GM23338 (cell line): ENCODE results near the gene NPVF. TPM values are rescaled to one million over a fixed set of nuclear protein-coding genes. Genes with fewer than 3 reads are reported as not detected.
A peak's percentile ranks its signal among the peaks of the same experiment; 100 is the strongest.

Experiments used
- ATAC-seq: fragments of 200-7000 bp; cut with Tn5 transposase; 3 replicates; pipeline ENCODE4 v1.9.1; 2020
- DNase-seq: peaks from one replicate; pipeline ENCODE4 v3.0.0-alpha.2; 2015; ENCODE audit warnings: low spot score
- H2AFZ ChIP-seq: fragments of 200-600 bp; sonication (generic); 2 replicates; pipeline ENCODE4 v1.8.0; 2016; ENCODE audit warnings: antibody characterized with exemption, mild to moderate bottlenecking, moderate library complexity
- H3F3A ChIP-seq: fragments of 200-600 bp; sonication (generic); replicated peaks from 2 replicates; pipeline ENCODE4 v1.8.0; 2017; ENCODE audit warnings: antibody characterized with exemption, mixed run types, low read depth
- H3K27ac ChIP-seq: fragments of 200-600 bp; sonication (generic); 2 replicates; pipeline ENCODE4 v1.6.1; 2016; ENCODE audit warnings: low read depth
- H3K27me3 ChIP-seq: fragments of 200-600 bp; sonication (generic); 2 replicates; pipeline ENCODE4 v1.8.0; 2016; ENCODE audit warnings: mild to moderate bottlenecking, mixed run types, moderate library complexity; ENCODE audit not compliant: insufficient read depth
- H3K36me3 ChIP-seq: fragments of 200-600 bp; sonication (generic); 2 replicates; pipeline ENCODE4 v1.8.0; 2016; ENCODE audit warnings: mild to moderate bottlenecking; ENCODE audit not compliant: insufficient read depth
- H3K4me1 ChIP-seq: fragments of 200-600 bp; sonication (generic); 2 replicates; pipeline ENCODE4 v1.8.0; 2016; ENCODE audit warnings: mild to moderate bottlenecking, moderate library complexity; ENCODE audit not compliant: insufficient read depth
- H3K4me2 ChIP-seq: fragments of 200-600 bp; sonication (generic); 2 replicates; pipeline ENCODE4 v1.7.1; 2017; ENCODE audit warnings: mixed run types
- H3K4me3 ChIP-seq: fragments of 200-600 bp; sonication (generic); 2 replicates; pipeline ENCODE4 v1.6.1; 2016; ENCODE audit warnings: mixed run types
- H3K79me2 ChIP-seq: fragments of 200-600 bp; sonication (generic); replicated peaks from 2 replicates; pipeline ENCODE4 v1.8.0; 2017; ENCODE audit warnings: mild to moderate bottlenecking; ENCODE audit not compliant: insufficient read depth
- H3K9me2 ChIP-seq: fragments of 200-600 bp; sonication (generic); 2 replicates; pipeline ENCODE4 v1.8.0; 2017; ENCODE audit not compliant: insufficient read depth
- H4K20me1 ChIP-seq: fragments of 200-600 bp; sonication (generic); replicated peaks from 2 replicates; pipeline ENCODE4 v1.8.0; 2017; ENCODE audit warnings: mild to moderate bottlenecking; ENCODE audit not compliant: insufficient read depth
- H3K27ac Mint-ChIP-seq: 2 replicates; pipeline ENCODE4 v1.8.0; 2020; ENCODE audit warnings: inconsistent platforms, mild to moderate bottlenecking, moderate library complexity, mixed read lengths
- H3K27me3 Mint-ChIP-seq: 3 replicates; pipeline ENCODE4 v1.8.0; 2022; ENCODE audit warnings: low read depth, mild to moderate bottlenecking, moderate library complexity, mixed read lengths, inconsistent platforms; ENCODE audit not compliant: insufficient read depth, poor library complexity
- H3K36me3 Mint-ChIP-seq: 3 replicates; pipeline ENCODE4 v1.8.0; 2021; ENCODE audit warnings: low read depth, mild to moderate bottlenecking, inconsistent platforms, moderate library complexity, mixed read lengths
- H3K4me1 Mint-ChIP-seq: 3 replicates; pipeline ENCODE4 v1.8.0; 2020; ENCODE audit warnings: mild to moderate bottlenecking, inconsistent platforms, mixed read lengths
- H3K4me3 Mint-ChIP-seq: 3 replicates; pipeline ENCODE4 v1.8.0; 2021; ENCODE audit warnings: moderate library complexity, mild to moderate bottlenecking, inconsistent platforms, mixed read lengths
- H3K9me3 Mint-ChIP-seq: 3 replicates; pipeline ENCODE4 v1.8.0; 2020; ENCODE audit warnings: moderate library complexity, mild to moderate bottlenecking, inconsistent platforms, mixed read lengths
- ETS1 ChIP-seq: IDR thresholded peaks from 2 replicates; pipeline ENCODE4 v1.6.1; 2016; ENCODE audit warnings: antibody characterized with exemption
- STAT1 ChIP-seq: IDR thresholded peaks from one replicate; pipeline ENCODE4 v1.6.1; 2016; ENCODE audit warnings: antibody characterized with exemption; ENCODE audit not compliant: unreplicated experiment
- ZNF462 ChIP-seq: fragments of 250-450 bp; sonication (Bioruptor Pico); IDR thresholded peaks from 2 replicates; pipeline ENCODE4 v1.5.0; 2020; ENCODE audit warnings: mild to moderate bottlenecking, moderate library complexity
- polyA plus RNA-seq: library from polyadenylated mRNA; unstranded; fragments of >200 nt; fragmentation: Nextera tagmentation; extraction: Ambion mirVana; gene quantifications from 2 replicates; pipeline ENCODE4 v1.2.1, GENCODE V29; 2016
- total RNA-seq: library from RNA; depleted of rRNA; stranded (reverse); fragments of >200 nt; shearing (Covaris generic); gene quantifications from 2 replicates; pipeline ENCODE4 v1.2.3, GENCODE V29; 2014

Gene NPVF
- total and polyA plus RNA-seq, 2 experiments from 2014 or later, result not detected

GRCh38 chr7:25246306-25246705, 18.0 kb upstream of the NPVF start (continued):
- TF ChIP-seq ZNF462 (CRISPR knock-in tag) (no peak), ETS1 (no peak)

- Mint-ChIP-seq H3K36me3 (no peaks in the 10 kb centered on the region), H3K9me3 (no peaks in the 10 kb centered on the region), H3K4me3 (no peak overlapping the region), H3K27ac (no peak overlapping the region), H3K27me3 (peaks cover 5% of the 10 kb centered on the region), H3K4me1 (peaks cover 13% of the 10 kb centered on the region; the same call in 2 of the 3 replicates)
- no peak overlapping the region for H3K4me3 ChIP-seq
- DNase-seq (peak; percentile 61), ATAC-seq (peak; percentile 91)
- no peaks in the 10 kb centered on the region for H4K20me1 ChIP-seq
- H3K4me2 ChIP-seq, result no peak overlapping the region
- no peaks in the 10 kb centered on the region for H3K9me2 ChIP-seq
- H2AFZ ChIP-seq, result no peak overlapping the region
- no peak overlapping the region for H3K27ac ChIP-seq
- H3K4me1 ChIP-seq, result no peaks in the 10 kb centered on the region
- peaks cover 17% of the 10 kb centered on the region for H3K27me3 ChIP-seq
- no peaks in the 10 kb centered on the region for H3F3A ChIP-seq
- H3K79me2 ChIP-seq, result no peaks in the 10 kb centered on the region
- no peaks in the 10 kb centered on the region for H3K36me3 ChIP-seq
- no peak for TF ChIP-seq STAT1
Measured at GRCh38 chr7:25244254-25245033, 16.2 kb upstream of the NPVF start.
